Frontal cortex (tissue), 4 donors: ENCODE measurements around the gene SLC13A3. TPM values are rescaled to one million over a fixed set of nuclear protein-coding genes. Genes with fewer than 3 reads are reported as not detected.

ENCODE experiments used
- DNase-seq, 2 donors: peaks; one replicate each; pipeline ENCODE4 v3.0.0; 2012; ENCODE audit warnings: low spot score in 2 of 2
- FAIRE-seq: peaks from 2 replicates; lab custom pipeline; 2012; peaks lifted over from hg19 to GRCh38; lab: Jason Lieb, UNC
- total RNA-seq: library from RNA; depleted of rRNA; stranded (reverse); fragments of >200 nt; gene quantifications from one replicate; pipeline ENCODE4 v1.2.3, GENCODE V29; 2014
- donor health status: control.
- donor health status: control.
- donor health status: control.

Gene SLC13A3
- 10.2 TPM for total RNA-seq

GRCh38 chr20:46651091-46651962 lies at the start of gene SLC13A3:
Gene SLC13A3, minus strand, starts transcription at chr20:46651459. Its CDS starts 38 bp downstream, at chr20:46651421.
- peak; percentile 54 to 71 for DNase-seq
- no peak for FAIRE-seq

- FAIRE-seq: no peak
- no peak for DNase-seq
These were observed 49.8 kb upstream of the SLC13A3 start for GRCh38 chr20:46701057-46701456.

- DNase-seq: no peak
These were observed 49.2 kb upstream of the SLC13A3 start for GRCh38 chr20:46700481-46700880.

GRCh38 chr20:46699651-46700359 lies 48.5 kb upstream of the SLC13A3 start:
- DNase-seq (no peak), FAIRE-seq (no peak)

More at GRCh38 chr20:46700481-46700880, 49.2 kb upstream of the SLC13A3 start:
- no peak for FAIRE-seq

GRCh38 chr20:46698788-46699187 lies 47.5 kb upstream of the SLC13A3 start:
- DNase-seq: no peak
- FAIRE-seq: no peak

- DNase-seq (no peak), FAIRE-seq (no peak)
These were observed 45.6 kb upstream of the SLC13A3 start for GRCh38 chr20:46696791-46697279.

GRCh38 chr20:46695892-46696291 lies 44.6 kb upstream of the SLC13A3 start:
- DNase-seq (peak in 1 of 2 donors; percentile 29), FAIRE-seq (no peak)

- FAIRE-seq: no peak
- DNase-seq: no peak
These were observed 43.2 kb upstream of the SLC13A3 start for GRCh38 chr20:46694484-46694883.

GRCh38 chr20:46691196-46691595 lies 39.9 kb upstream of the SLC13A3 start:
- DNase-seq: no peak
- FAIRE-seq: no peak

GRCh38 chr20:46690219-46691106 lies 39.2 kb upstream of the SLC13A3 start:
- FAIRE-seq: no peak
- DNase-seq: no peak

- DNase-seq (no peak), FAIRE-seq (no peak)
These were observed 38.5 kb upstream of the SLC13A3 start for GRCh38 chr20:46689754-46690085.

GRCh38 chr20:46689082-46689753 lies 38.0 kb upstream of the SLC13A3 start, which contains the start of gene TP53RK:
Gene TP53RK, minus strand, starts transcription at chr20:46689444. Its CDS starts 30 bp downstream, at chr20:46689414.
- no peak for FAIRE-seq

GRCh38 chr20:46688151-46689081 lies 37.2 kb upstream of the SLC13A3 start:
- DNase-seq (peak in 1 of 2 donors; percentile 22), FAIRE-seq (no peak)

More at GRCh38 chr20:46689082-46689753, 38.0 kb upstream of the SLC13A3 start, which contains the start of gene TP53RK:
- peak; percentile 85 to 93 for DNase-seq

GRCh38 chr20:46683939-46684750 lies 32.9 kb upstream of the SLC13A3 start:
- DNase-seq: no peak
- FAIRE-seq: no peak

GRCh38 chr20:46683668-46683938 lies 32.3 kb upstream of the SLC13A3 start:
- DNase-seq (no peak), FAIRE-seq (no peak)

- DNase-seq (no peak), FAIRE-seq (no peak)
These were observed 31.9 kb upstream of the SLC13A3 start for GRCh38 chr20:46683011-46683667.
